ENCODE data around the gene LRRIQ3. TPM values are rescaled to one million over a fixed set of nuclear protein-coding genes. Genes with fewer than 3 reads are reported as not detected.

Gene LRRIQ3
- total and polyA plus RNA-seq, 2 of the 13 experiments (the other 11 are each of a cell fraction or from before 2014, with no cell fraction given), result 1.1 to 1.3 TPM

DNA sequence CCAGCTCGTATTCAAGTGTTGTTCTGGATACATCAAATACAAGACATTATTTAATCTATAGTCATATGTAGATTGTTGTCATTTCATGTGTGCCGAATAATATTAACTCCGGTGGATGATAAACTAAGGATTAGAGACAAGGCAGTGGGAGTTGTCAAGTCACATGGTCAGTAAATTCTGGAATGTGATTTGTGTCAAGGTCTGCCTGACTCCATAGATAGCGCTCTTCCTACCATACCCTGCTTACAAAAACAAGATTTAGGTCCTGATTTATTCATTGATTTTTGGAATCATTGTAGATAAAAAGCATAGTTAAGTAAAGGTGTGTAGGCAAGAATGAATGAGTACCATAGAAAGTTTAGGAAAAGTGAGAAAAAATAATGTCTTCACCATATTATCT is 39.8 kb upstream of the LRRIQ3 start:
- WGBS (ENCODE audit: low lambda C conversion rate), result under 1% methylated on average over 4 of the region's 4 CpGs
- no peak overlapping the region for H3K9ac ChIP-seq (ENCODE audit: insufficient read depth, low read depth, low read length)
- H3K79me2 ChIP-seq (ENCODE audit: insufficient read depth, low read length), result no peaks in the 10 kb centered on the region
- H3K4me3 ChIP-seq (replicated peaks in 1 of 3; ENCODE audit: insufficient read depth in 1 of 3, low read depth in 2 of 3, low read length in 3 of 3), result no peak overlapping the region
- FAIRE-seq (no peak), ATAC-seq (no peak), DNase-seq (ENCODE audit: low spot score) (no peak)
- no peak overlapping the region for H2AFZ ChIP-seq (ENCODE audit: low read length)
- H4K20me1 ChIP-seq (ENCODE audit: insufficient read depth, low read length), result no peaks in the 10 kb centered on the region
- H3K4me2 ChIP-seq (ENCODE audit: low read depth, low read length), result no peak overlapping the region
- CTCF ChIA-PET (ENCODE audit: low intra/inter-chr PET ratio, low total read pairs), result no interaction called here
- H3K9me3 ChIP-seq (ENCODE audit: low read length), result no peaks in the 10 kb centered on the region
- TF ChIP-seq ZNF724P (CRISPR knock-in tag; IDR thresholded peaks at IDR 0.05; ENCODE audit: borderline replicate concordance) (no peak), ZSCAN21 (CRISPR knock-in tag; IDR thresholded peaks at IDR 0.05; ENCODE audit: borderline replicate concordance) (no peak), ZNF510 (CRISPR knock-in tag; IDR thresholded peaks at IDR 0.05; ENCODE audit: low read depth) (no peak)
- no peaks in the 10 kb centered on the region for H3K4me1 ChIP-seq (ENCODE audit: insufficient read depth, low read length)
- BruUV-seq (replicated peaks), result no TSS peak
- intact Hi-C loops (cut with micrococcal nuclease; ENCODE audit: unreplicated experiment), result no loop called here
- H3K27ac ChIP-seq (ENCODE audit: extremely low read length, insufficient read depth, low read length), result no peak overlapping the region
- POLR2A ChIA-PET, result no interaction called here
- no peaks in the 10 kb centered on the region for H3K27me3 ChIP-seq (ENCODE audit: control insufficient read depth in 1 of 2, insufficient read depth in 2 of 2, low read length in 2 of 2)
- H3K36me3 ChIP-seq (replicated peaks in 1 of 2; ENCODE audit: control insufficient read depth in 1 of 2, insufficient read depth in 2 of 2, low read length in 2 of 2), result no peaks in the 10 kb centered on the region
- in situ Hi-C loops (cut with HindIII; ENCODE audit: extremely low pct_ligation_motif_present, low pct_unique_long_range_greater_than_20kb), result no loop called here

DNA sequence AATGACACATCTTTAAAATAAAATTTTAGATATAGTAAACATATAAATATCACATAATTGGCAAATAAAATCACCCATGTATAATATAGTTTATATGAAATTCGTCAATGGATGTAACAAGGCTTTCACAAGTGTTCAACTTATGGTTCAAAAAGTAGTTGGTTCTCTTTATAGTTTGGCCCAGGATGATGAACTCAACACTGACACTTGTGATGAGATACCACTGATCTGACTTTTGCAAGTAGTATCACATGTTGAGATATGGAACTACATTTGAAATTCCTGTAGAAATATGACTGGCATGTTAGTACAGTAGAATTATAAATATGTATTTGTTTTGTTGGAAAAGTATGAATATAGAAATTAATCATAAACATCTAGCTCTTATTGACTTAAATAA is 39.1 kb upstream of the LRRIQ3 start:
- in situ Hi-C loops (cut with HindIII; ENCODE audit: extremely low pct_ligation_motif_present, low pct_unique_long_range_greater_than_20kb), result no loop called here
- ChIA-PET CTCF (ENCODE audit: low intra/inter-chr PET ratio, low total read pairs) (no interaction called here), POLR2A (no interaction called here)
- ATAC-seq, result no peak
- WGBS (ENCODE audit: low lambda C conversion rate), result 0% methylated on average over 1 of the region's 1 CpG
- H3K79me2 ChIP-seq (ENCODE audit: insufficient read depth, low read length), result no peaks in the 10 kb centered on the region
- no peaks in the 10 kb centered on the region for H3K9me3 ChIP-seq (ENCODE audit: low read length)
- BruUV-seq (replicated peaks), result no TSS peak
- FAIRE-seq, result no peak
- TF ChIP-seq ZFAT (CRISPR knock-in tag; conservative IDR thresholded peaks at IDR 0.05), result no peak
- TF ChIP-seq ZBTB8A (CRISPR knock-in tag; IDR thresholded peaks at IDR 0.05; ENCODE audit: borderline replicate concordance, low read depth), result no peak
- TF ChIP-seq FOSL2 (CRISPR knock-in tag; IDR thresholded peaks at IDR 0.05), result no peak
- TF ChIP-seq SNAPC2 (CRISPR knock-in tag; IDR thresholded peaks at IDR 0.05), result no peak
- TF ChIP-seq XBP1 (CRISPR knock-in tag; IDR thresholded peaks at IDR 0.05), result no peak
- no peak for TF ChIP-seq ZFP62 (CRISPR knock-in tag; IDR thresholded peaks at IDR 0.05)
- no peak for TF ChIP-seq ZNF12 (CRISPR knock-in tag; IDR thresholded peaks at IDR 0.05)
- TF ChIP-seq MAFK (conservative IDR thresholded peaks at IDR 0.05 in 1 of 2, IDR thresholded peaks at IDR 0.05 in 1 of 2; ENCODE audit: low read length in 2 of 2), result no peak
- no peak for TF ChIP-seq ZBTB7B (CRISPR knock-in tag; IDR thresholded peaks at IDR 0.05)
- TF ChIP-seq, protein P1, sequence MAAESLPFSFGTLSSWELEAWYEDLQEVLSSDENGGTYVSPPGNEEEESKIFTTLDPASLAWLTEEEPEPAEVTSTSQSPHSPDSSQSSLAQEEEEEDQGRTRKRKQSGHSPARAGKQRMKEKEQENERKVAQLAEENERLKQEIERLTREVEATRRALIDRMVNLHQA (CRISPR knock-in tag; IDR thresholded peaks at IDR 0.05), result no peak
- no peak for TF ChIP-seq NAIF1 (CRISPR knock-in tag; IDR thresholded peaks at IDR 0.05; ENCODE audit: borderline replicate concordance)
- TF ChIP-seq ZNF431 (CRISPR knock-in tag; IDR thresholded peaks at IDR 0.05; ENCODE audit: borderline replicate concordance, low read depth), result no peak
- no peak for TF ChIP-seq NFKB2 (CRISPR knock-in tag; IDR thresholded peaks at IDR 0.05; ENCODE audit: borderline replicate concordance)
- TF ChIP-seq, protein P2, sequence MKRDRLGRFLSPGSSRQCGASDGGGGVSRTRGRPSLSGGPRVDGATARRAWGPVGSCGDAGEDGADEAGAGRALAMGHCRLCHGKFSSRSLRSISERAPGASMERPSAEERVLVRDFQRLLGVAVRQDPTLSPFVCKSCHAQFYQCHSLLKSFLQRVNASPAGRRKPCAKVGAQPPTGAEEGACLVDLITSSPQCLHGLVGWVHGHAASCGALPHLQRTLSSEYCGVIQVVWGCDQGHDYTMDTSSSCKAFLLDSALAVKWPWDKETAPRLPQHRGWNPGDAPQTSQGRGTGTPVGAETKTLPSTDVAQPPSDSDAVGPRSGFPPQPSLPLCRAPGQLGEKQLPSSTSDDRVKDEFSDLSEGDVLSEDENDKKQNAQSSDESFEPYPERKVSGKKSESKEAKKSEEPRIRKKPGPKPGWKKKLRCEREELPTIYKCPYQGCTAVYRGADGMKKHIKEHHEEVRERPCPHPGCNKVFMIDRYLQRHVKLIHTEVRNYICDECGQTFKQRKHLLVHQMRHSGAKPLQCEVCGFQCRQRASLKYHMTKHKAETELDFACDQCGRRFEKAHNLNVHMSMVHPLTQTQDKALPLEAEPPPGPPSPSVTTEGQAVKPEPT (CRISPR knock-in tag; IDR thresholded peaks at IDR 0.05; ENCODE audit: low read depth), result no peak
- H3K4me2 ChIP-seq (ENCODE audit: low read depth, low read length), result no peak overlapping the region
- no peaks in the 10 kb centered on the region for H3K27me3 ChIP-seq (ENCODE audit: control insufficient read depth in 1 of 2, insufficient read depth in 2 of 2, low read length in 2 of 2)
- no peaks in the 10 kb centered on the region for H3K36me3 ChIP-seq (replicated peaks in 1 of 2; ENCODE audit: control insufficient read depth in 1 of 2, insufficient read depth in 2 of 2, low read length in 2 of 2)
- no peak overlapping the region for H3K9ac ChIP-seq (ENCODE audit: insufficient read depth, low read depth, low read length)
- no peak overlapping the region for H3K4me3 ChIP-seq (replicated peaks in 1 of 3; ENCODE audit: insufficient read depth in 1 of 3, low read depth in 2 of 3, low read length in 3 of 3)
- no peak overlapping the region for H3K27ac ChIP-seq (ENCODE audit: extremely low read length, insufficient read depth, low read length)
- H4K20me1 ChIP-seq (ENCODE audit: insufficient read depth, low read length), result no peaks in the 10 kb centered on the region
- DNase-seq (ENCODE audit: low spot score), result no peak
- H3K4me1 ChIP-seq (ENCODE audit: insufficient read depth, low read length), result no peaks in the 10 kb centered on the region
- H2AFZ ChIP-seq (ENCODE audit: low read length), result no peak overlapping the region
- intact Hi-C loops (cut with micrococcal nuclease; ENCODE audit: unreplicated experiment), result no loop called here
